ENCODE results near the gene PTPRS.
"Not testable (repeated sequence)": the region's sequence is repeated elsewhere in the genome, so short reads cannot be mapped to it uniquely, and the experiment has no call there.

PTPRS gene

GRCh38 chr19:5331790-5332189, 8.8 kb downstream of the PTPRS start:
- FAIRE-seq: no peak

- no peak for FAIRE-seq
Observed at GRCh38 chr19:5330307-5330720, 10.3 kb downstream of the PTPRS start.

GRCh38 chr19:5329141-5329540, 11.5 kb downstream of the PTPRS start:
- no peak for FAIRE-seq

GRCh38 chr19:5328407-5328806, 12.2 kb downstream of the PTPRS start:
- FAIRE-seq: not testable (repeated sequence)

GRCh38 chr19:5326986-5327623, 13.5 kb downstream of the PTPRS start:
- FAIRE-seq: no peak

- no peak for FAIRE-seq
Observed at GRCh38 chr19:5326545-5326944, 14.1 kb downstream of the PTPRS start.

- FAIRE-seq: no peak
Observed at GRCh38 chr19:5324947-5325346, 15.7 kb downstream of the PTPRS start.

GRCh38 chr19:5323475-5323811, 17.2 kb downstream of the PTPRS start:
- FAIRE-seq: no peak

GRCh38 chr19:5321851-5322681, 18.5 kb downstream of the PTPRS start:
- FAIRE-seq: no peak

GRCh38 chr19:5321066-5321642, 19.5 kb downstream of the PTPRS start:
- FAIRE-seq: no peak

GRCh38 chr19:5319516-5319915, 21.1 kb downstream of the PTPRS start:
- no peak for FAIRE-seq

- no peak for FAIRE-seq
Observed at GRCh38 chr19:5318306-5318705, 22.3 kb downstream of the PTPRS start.

- FAIRE-seq: no peak
Observed at GRCh38 chr19:5317321-5317720, 23.3 kb downstream of the PTPRS start.

- no peak for FAIRE-seq
Observed at GRCh38 chr19:5316138-5316537, 24.5 kb downstream of the PTPRS start.

- no peak for FAIRE-seq
Observed at GRCh38 chr19:5314907-5315298, 25.7 kb downstream of the PTPRS start.

GRCh38 chr19:5314012-5314906, 26.4 kb downstream of the PTPRS start:
- FAIRE-seq: no peak

GRCh38 chr19:5313307-5313706, 27.3 kb downstream of the PTPRS start:
- FAIRE-seq: no peak

- no peak for FAIRE-seq
Observed at GRCh38 chr19:5312058-5312457, 28.6 kb downstream of the PTPRS start.

- no peak for FAIRE-seq
Observed at GRCh38 chr19:5309438-5310204, 31.0 kb downstream of the PTPRS start.

GRCh38 chr19:5308451-5309437, 31.9 kb downstream of the PTPRS start:
- no peak for FAIRE-seq

GRCh38 chr19:5307655-5308054, 33.0 kb downstream of the PTPRS start:
- no peak for FAIRE-seq

All from islet of Langerhans (tissue), 1 donor.